ENCODE data around the gene CASKIN1.

DNA sequence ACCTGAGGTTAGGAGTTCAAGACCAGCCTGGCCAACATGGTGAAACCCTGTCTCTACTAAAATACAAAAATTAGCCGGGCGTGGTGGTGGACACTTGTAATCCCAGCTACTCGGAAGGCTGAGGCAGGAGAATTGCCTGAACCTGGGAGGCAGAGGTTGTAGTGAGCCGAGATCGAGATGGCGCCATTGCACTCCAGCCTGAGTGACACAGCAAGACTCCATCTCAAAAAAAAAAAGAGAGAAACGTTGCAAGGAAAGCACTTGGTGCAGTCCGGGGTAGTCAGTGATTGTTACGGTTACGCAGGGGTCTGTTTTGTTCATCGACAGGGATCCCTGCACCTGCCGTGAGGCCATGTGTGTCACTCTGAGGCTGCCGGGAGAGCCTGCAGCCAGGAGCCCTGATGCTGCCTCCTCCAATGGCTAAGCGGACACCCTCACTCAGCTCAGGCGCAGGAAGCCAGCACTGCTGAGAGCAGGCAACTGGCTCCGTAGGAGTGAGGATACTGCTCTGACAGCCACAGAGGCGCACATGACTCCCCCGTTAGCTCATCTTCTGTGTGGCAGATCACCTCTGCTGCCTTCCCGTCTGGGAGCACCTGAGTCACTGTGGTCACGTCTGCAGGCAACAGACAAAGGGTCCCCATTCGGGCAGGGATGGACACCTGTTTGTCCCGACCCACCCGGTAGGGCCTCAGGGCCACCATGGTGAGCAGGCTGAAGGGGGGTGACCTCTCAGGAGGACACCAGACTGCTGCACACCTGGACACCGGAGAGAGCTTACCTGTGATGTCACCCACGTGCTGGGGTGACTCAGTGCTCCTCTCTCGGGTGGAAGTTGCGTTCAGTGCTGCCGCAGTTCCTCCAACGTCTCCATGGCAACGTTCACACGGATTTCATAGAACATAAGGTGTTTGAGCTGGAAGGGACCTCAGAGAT, 53.2 kb downstream of the CASKIN1 start:
- no peak for TF ChIP-seq EZH2 (IDR thresholded peaks at IDR 0.05)
- no peak for TF ChIP-seq CTCF (IDR thresholded peaks at IDR 0.05 in 2 of 3, conservative IDR thresholded peaks at IDR 0.05 in 1 of 3; ENCODE audit: borderline replicate concordance in 1 of 3, insufficient read depth in 1 of 3, low read depth in 2 of 3, low read length in 2 of 3)
- no peak for TF ChIP-seq RAD21 (IDR thresholded peaks at IDR 0.05; ENCODE audit: low read depth)
- TF ChIP-seq POLR2A (IDR thresholded peaks at IDR 0.05; ENCODE audit: borderline replicate concordance, extremely low read depth, insufficient read depth, insufficient read length): no peak
- TF ChIP-seq, protein P1, sequence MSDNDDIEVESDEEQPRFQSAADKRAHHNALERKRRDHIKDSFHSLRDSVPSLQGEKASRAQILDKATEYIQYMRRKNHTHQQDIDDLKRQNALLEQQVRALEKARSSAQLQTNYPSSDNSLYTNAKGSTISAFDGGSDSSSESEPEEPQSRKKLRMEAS (IDR thresholded peaks at IDR 0.05): no peak
- no peak for TF ChIP-seq CEBPB (IDR thresholded peaks at IDR 0.05; ENCODE audit: low read depth)
- TF ChIP-seq SIN3A (IDR thresholded peaks at IDR 0.05; ENCODE audit: low read depth): no peak
- TF ChIP-seq EZH2phosphoT487 (IDR thresholded peaks at IDR 0.05; ENCODE audit: borderline replicate concordance): no peak
- no peak for TF ChIP-seq ATF3 (IDR thresholded peaks at IDR 0.05)
- no peak for TF ChIP-seq SRF (IDR thresholded peaks at IDR 0.05; ENCODE audit: low read depth)
- no peak for TF ChIP-seq ZNF274 (IDR thresholded peaks at IDR 0.05; ENCODE audit: low read depth, low read length)
- no peak for TF ChIP-seq SP1 (IDR thresholded peaks at IDR 0.05; ENCODE audit: low read depth)
- TF ChIP-seq ZFX (IDR thresholded peaks at IDR 0.05): no peak
